ENCODE measurements around the gene SPOCK2. TPM values are rescaled to one million over a fixed set of nuclear protein-coding genes. Genes with fewer than 3 reads are reported as not detected.

Gene SPOCK2
- total RNA-seq, 4 donors from 2014 or later, result 3.4 to 6.7 (median 5.3) TPM

- Histone ChIP-seq H3K27ac (no peak overlapping the region), H3K4me1 (no peaks in the 10 kb centered on the region), H3K4me3 (no peak overlapping the region), H3K27me3 (peaks cover 0 to under 1% (median 0%) of the 10 kb centered on the region in 3 donors), H3K9me3 (no peaks in the 10 kb centered on the region), H3K36me3 (no peaks in the 10 kb centered on the region)
- in situ Hi-C loops (cut with MboI; ENCODE audit: low sequenced_read_pairs in 4 of 4) (no loop called here), intact Hi-C loops (cut with DNase I; ENCODE audit: low total_unique reads) (no loop called here)
- TF ChIP-seq CTCF (IDR thresholded peaks at IDR 0.05 in 4 of 5, conservative IDR thresholded peaks at IDR 0.05 in 1 of 5) (no peak), POLR2A (IDR thresholded peaks at IDR 0.05) (no peak)
- no peak for DNase-seq
- no peak for ATAC-seq
Measured at GRCh38 chr10:72081772-72082590, 6.4 kb downstream of the SPOCK2 start.

GRCh38 chr10:72081210-72081609 lies 7.1 kb downstream of the SPOCK2 start:
- no peak for DNase-seq
- Histone ChIP-seq H3K4me1 (no peaks in the 10 kb centered on the region), H3K4me3 (no peak overlapping the region), H3K27me3 (no peaks in the 10 kb centered on the region), H3K36me3 (no peaks in the 10 kb centered on the region), H3K9me3 (no peaks in the 10 kb centered on the region), H3K27ac (no peak overlapping the region)
- ATAC-seq, result no peak
- intact Hi-C loops (cut with DNase I; ENCODE audit: low total_unique reads) (no loop called here), in situ Hi-C loops (cut with MboI; ENCODE audit: low sequenced_read_pairs in 4 of 4) (no loop called here)
- TF ChIP-seq CTCF (IDR thresholded peaks at IDR 0.05 in 4 of 5, conservative IDR thresholded peaks at IDR 0.05 in 1 of 5), result no peak
- TF ChIP-seq POLR2A (IDR thresholded peaks at IDR 0.05), result no peak

GRCh38 chr10:72080042-72080975 lies 8.0 kb downstream of the SPOCK2 start:
- no peaks in the 10 kb centered on the region for H3K4me1 ChIP-seq
- no peak for ATAC-seq
- H3K27me3 ChIP-seq, result no peaks in the 10 kb centered on the region
- H3K36me3 ChIP-seq, result no peaks in the 10 kb centered on the region
- no peaks in the 10 kb centered on the region for H3K9me3 ChIP-seq
- DNase-seq, result no peak
- no peak overlapping the region for H3K4me3 ChIP-seq
- H3K27ac ChIP-seq, result no peak overlapping the region
- TF ChIP-seq POLR2A (IDR thresholded peaks at IDR 0.05), result no peak
- no peak for TF ChIP-seq CTCF (IDR thresholded peaks at IDR 0.05 in 4 of 5, conservative IDR thresholded peaks at IDR 0.05 in 1 of 5)
- in situ Hi-C loops (cut with MboI; ENCODE audit: low sequenced_read_pairs in 4 of 4), result no loop called here
- intact Hi-C loops (cut with DNase I; ENCODE audit: low total_unique reads), result no loop called here

GRCh38 chr10:72079356-72079755 lies 9.0 kb downstream of the SPOCK2 start:
- Histone ChIP-seq H3K36me3 (no peaks in the 10 kb centered on the region), H3K27me3 (no peaks in the 10 kb centered on the region), H3K9me3 (no peaks in the 10 kb centered on the region), H3K4me1 (no peaks in the 10 kb centered on the region), H3K27ac (no peak overlapping the region), H3K4me3 (no peak overlapping the region)
- no peak for ATAC-seq
- intact Hi-C loops (cut with DNase I; ENCODE audit: low total_unique reads), result no loop called here
- DNase-seq, result no peak
- TF ChIP-seq POLR2A (IDR thresholded peaks at IDR 0.05) (no peak), CTCF (IDR thresholded peaks at IDR 0.05 in 4 of 5, conservative IDR thresholded peaks at IDR 0.05 in 1 of 5) (no peak)
- in situ Hi-C loops (cut with MboI; ENCODE audit: low sequenced_read_pairs in 4 of 4), result no loop called here

Data from gastrocnemius medialis (tissue), 4 donors.